GM18517 (cell line): ENCODE measurements around the gene PLK4.

Experiments used
- ATAC-seq: cut with Tn5 transposase; IDR thresholded peaks from one replicate; pipeline ENCODE4 v1.9.1; 2021; ENCODE audit warnings: mild to moderate bottlenecking, moderate library complexity; ENCODE audit not compliant: unreplicated experiment

Gene PLK4

GRCh38 chr4:127880763-127881562 lies at the start of gene PLK4:
Gene PLK4, plus strand, starts transcription at chr4:127880893. Its CDS starts 242 bp downstream, at chr4:127881135.
- ATAC-seq = peak; percentile 93

GRCh38 chr4:127832585-127832984 lies 48.1 kb upstream of the PLK4 start:
- ATAC-seq = peak; percentile 64

- ATAC-seq = no peak
Observed at GRCh38 chr4:127843704-127844600, 36.7 kb upstream of the PLK4 start.

GRCh38 chr4:127844601-127845116 lies 36.0 kb upstream of the PLK4 start:
- no peak for ATAC-seq

GRCh38 chr4:127846061-127846460 lies 34.6 kb upstream of the PLK4 start:
- no peak for ATAC-seq

- ATAC-seq = no peak
Observed at GRCh38 chr4:127846765-127847164, 33.9 kb upstream of the PLK4 start.

GRCh38 chr4:127849505-127850234 lies 31.0 kb upstream of the PLK4 start:
- no peak for ATAC-seq

GRCh38 chr4:127852661-127853060 lies 28.0 kb upstream of the PLK4 start:
- ATAC-seq = no peak

GRCh38 chr4:127856196-127856812 lies 24.4 kb upstream of the PLK4 start:
- ATAC-seq = peak; percentile 13

- peak; percentile 74 for ATAC-seq
Observed at GRCh38 chr4:127856813-127857447, 23.8 kb upstream of the PLK4 start.

- no peak for ATAC-seq
Observed at GRCh38 chr4:127857641-127858040, 23.1 kb upstream of the PLK4 start.

GRCh38 chr4:127868196-127868595 lies 12.5 kb upstream of the PLK4 start:
- no peak for ATAC-seq

GRCh38 chr4:127870281-127870680 lies 10.4 kb upstream of the PLK4 start:
- ATAC-seq = no peak

- no peak for ATAC-seq
Observed at GRCh38 chr4:127870688-127871087, 10.0 kb upstream of the PLK4 start.

GRCh38 chr4:127875791-127876190 lies 4.9 kb upstream of the PLK4 start:
- ATAC-seq = no peak

GRCh38 chr4:127881563-127881864 lies 821 bp downstream of the PLK4 start:
- ATAC-seq = peak; percentile 37

GRCh38 chr4:127888559-127888958 lies 7.9 kb downstream of the PLK4 start:
- no peak for ATAC-seq

- no peak for ATAC-seq
Observed at GRCh38 chr4:127889903-127890302, 9.2 kb downstream of the PLK4 start.

- no peak for ATAC-seq
Observed at GRCh38 chr4:127896069-127896468, 15.4 kb downstream of the PLK4 start.

- ATAC-seq = no peak
Observed at GRCh38 chr4:127896528-127896927, 15.8 kb downstream of the PLK4 start.
